CD4-positive, alpha-beta T cell (primary cell): ENCODE data around the gene PDSS2. TPM values are rescaled to one million over a fixed set of nuclear protein-coding genes. Genes with fewer than 3 reads are reported as not detected.

Source experiments
- ATAC-seq: fragments of 200-7000 bp; cut with Tn5 transposase; one replicate; pipeline ENCODE4 v1.10.0; 2022; ENCODE audit warnings: mild to moderate bottlenecking; ENCODE audit not compliant: poor library complexity
- CTCF ChIA-PET: fragments of 350-600 bp; sonication (Branson Sonifier 250); formaldehyde crosslinking; loops from one replicate; lab custom pipeline; 2021; ENCODE audit warnings: antibody characterized with exemption, inconsistent platforms; lab: Charles Lee
- POLR2A ChIA-PET: fragments of 350-600 bp; sonication (Branson Sonifier 250); formaldehyde crosslinking; loops from one replicate; lab custom pipeline; 2021; ENCODE audit warnings: antibody characterized with exemption, inconsistent platforms; lab: Charles Lee
- DNase-seq, 14 experiments: peaks; one replicate each; pipeline ENCODE4 v3.0.0-alpha.2; 2013 to 2020; ENCODE audit warnings: mixed read lengths in 2 of 14
- H3K27ac ChIP-seq, 2 donors: one replicate each; pipeline versions ENCODE4 v1.5.1 to v1.7.0; 2013; ENCODE audit warnings: low read length in 2 of 2, low read depth in 1 of 2, mild to moderate bottlenecking in 1 of 2
- H3K27me3 ChIP-seq, 2 experiments: 1 replicate in 1 of 2; 2 replicates in 1 of 2; pipeline versions ENCODE4 v1.6.1 to v1.7.0; 2013; ENCODE audit warnings: low read length in 2 of 2, control low read depth in 1 of 2, mild to moderate bottlenecking in 1 of 2, moderate library complexity in 1 of 2; ENCODE audit not compliant: insufficient read depth in 2 of 2, control insufficient read depth in 1 of 2
- H3K36me3 ChIP-seq: one replicate; pipeline ENCODE4 v1.6.1; 2013; ENCODE audit warnings: low read length, control low read depth; ENCODE audit not compliant: insufficient read depth
- H3K4me1 ChIP-seq: one replicate; pipeline ENCODE4 v1.6.1; 2013; ENCODE audit warnings: low read length, control low read depth; ENCODE audit not compliant: insufficient read depth
- H3K4me3 ChIP-seq: one replicate; pipeline ENCODE4 v1.5.1; 2013; ENCODE audit warnings: mild to moderate bottlenecking, low read length, moderate library complexity
- H3K9me3 ChIP-seq, 2 experiments: 1 replicate in 1 of 2; 2 replicates in 1 of 2; pipeline versions ENCODE4 v1.6.1 to v1.7.0; 2013; ENCODE audit warnings: low read length in 2 of 2, mild to moderate bottlenecking in 2 of 2, control low read depth in 1 of 2, moderate library complexity in 1 of 2; ENCODE audit not compliant: control insufficient read depth in 1 of 2, insufficient read depth in 1 of 2
- H3K27ac Mint-ChIP-seq: one replicate; pipeline ENCODE4 v1.8.0; 2020; ENCODE audit warnings: mixed read lengths
- H3K27me3 Mint-ChIP-seq: one replicate; pipeline ENCODE4 v1.8.0; 2021; ENCODE audit warnings: mixed read lengths
- H3K36me3 Mint-ChIP-seq: one replicate; pipeline ENCODE4 v1.8.0; 2021; ENCODE audit warnings: low read depth, mixed read lengths
- H3K4me1 Mint-ChIP-seq: one replicate; pipeline ENCODE4 v1.8.0; 2021; ENCODE audit warnings: low read depth, mixed read lengths
- H3K4me3 Mint-ChIP-seq: one replicate; pipeline ENCODE4 v1.8.0; 2020; ENCODE audit warnings: mild to moderate bottlenecking, mixed read lengths
- H3K9me3 Mint-ChIP-seq: one replicate; pipeline ENCODE4 v1.8.0; 2020; ENCODE audit warnings: mixed read lengths
- intact Hi-C, 2 experiments: fragments of 100-400 bp; cut with DNase I in 1 of 2; cut with micrococcal nuclease in 1 of 2; formaldehyde crosslinking; loops; one replicate each; pipeline versions ENCODE4 v1.15.1 to v1.9.0; 2023 to 2025; cut with DNase I, micrococcal nuclease
- total RNA-seq, 174 experiments: library from RNA in 2 of 174; stranded (reverse) in 2 of 174; gene quantifications; one replicate each; pipeline ENCODE4 v1.2.3 and lab custom pipeline; 2021 to 2026
- TF ChIP-seq, protein P1 (sequence below): fragments of 200-600 bp; IDR thresholded peaks from one replicate; pipeline ENCODE4 v1.8.0; 2022; ENCODE audit warnings: antibody characterized with exemption, mild to moderate bottlenecking

The PDSS2 gene
- total RNA-seq, 2 experiments from 2014 or later: 5.8 to 6.6 TPM

- intact Hi-C loops: no loop called here
- Histone ChIP-seq H3K4me3 (no peak overlapping the region), H3K9me3 (no peaks in the 10 kb centered on the region), H3K27ac (no peak overlapping the region), H3K27me3 (no peaks in the 10 kb centered on the region), H3K36me3 (no peaks in the 10 kb centered on the region), H3K4me1 (no peaks in the 10 kb centered on the region)
- no peaks in the 10 kb centered on the region for H3K4me1 Mint-ChIP-seq
- no peak for ATAC-seq
- no peaks in the 10 kb centered on the region for H3K9me3 Mint-ChIP-seq
- no peak for DNase-seq
- no peak overlapping the region for H3K27ac Mint-ChIP-seq
- no peaks in the 10 kb centered on the region for H3K27me3 Mint-ChIP-seq
- CTCF ChIA-PET: no interaction called here
- no peak overlapping the region for H3K4me3 Mint-ChIP-seq
- TF ChIP-seq, protein P1, sequence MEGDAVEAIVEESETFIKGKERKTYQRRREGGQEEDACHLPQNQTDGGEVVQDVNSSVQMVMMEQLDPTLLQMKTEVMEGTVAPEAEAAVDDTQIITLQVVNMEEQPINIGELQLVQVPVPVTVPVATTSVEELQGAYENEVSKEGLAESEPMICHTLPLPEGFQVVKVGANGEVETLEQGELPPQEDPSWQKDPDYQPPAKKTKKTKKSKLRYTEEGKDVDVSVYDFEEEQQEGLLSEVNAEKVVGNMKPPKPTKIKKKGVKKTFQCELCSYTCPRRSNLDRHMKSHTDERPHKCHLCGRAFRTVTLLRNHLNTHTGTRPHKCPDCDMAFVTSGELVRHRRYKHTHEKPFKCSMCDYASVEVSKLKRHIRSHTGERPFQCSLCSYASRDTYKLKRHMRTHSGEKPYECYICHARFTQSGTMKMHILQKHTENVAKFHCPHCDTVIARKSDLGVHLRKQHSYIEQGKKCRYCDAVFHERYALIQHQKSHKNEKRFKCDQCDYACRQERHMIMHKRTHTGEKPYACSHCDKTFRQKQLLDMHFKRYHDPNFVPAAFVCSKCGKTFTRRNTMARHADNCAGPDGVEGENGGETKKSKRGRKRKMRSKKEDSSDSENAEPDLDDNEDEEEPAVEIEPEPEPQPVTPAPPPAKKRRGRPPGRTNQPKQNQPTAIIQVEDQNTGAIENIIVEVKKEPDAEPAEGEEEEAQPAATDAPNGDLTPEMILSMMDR: no peak
- POLR2A ChIA-PET: no interaction called here
- H3K36me3 Mint-ChIP-seq: peaks cover 13% of the 10 kb centered on the region
Observed at GRCh38 chr6:107219851-107220250, 239.5 kb downstream of the PDSS2 start.

DNA sequence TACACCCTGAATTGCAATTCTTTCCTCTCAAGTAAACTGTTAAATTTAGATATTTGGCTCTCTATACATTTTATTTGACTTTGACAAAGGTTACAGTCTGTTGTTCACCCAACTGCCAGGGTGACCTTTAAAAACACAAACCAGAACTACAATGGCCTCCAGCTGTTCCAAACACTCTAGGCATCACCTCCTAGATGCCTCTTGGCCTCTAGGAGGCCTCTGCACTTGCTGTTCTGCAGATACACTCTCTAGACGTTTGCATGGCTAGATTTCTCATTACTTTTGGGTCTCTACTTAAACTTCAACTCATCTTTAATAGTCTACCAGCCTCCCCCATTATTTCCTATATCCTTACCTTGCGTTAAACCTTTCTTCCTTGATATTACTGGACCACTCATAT is 241.2 kb downstream of the PDSS2 start:
- Mint-ChIP-seq H3K4me3 (no peak overlapping the region), H3K4me1 (no peaks in the 10 kb centered on the region), H3K27ac (no peak overlapping the region), H3K27me3 (no peaks in the 10 kb centered on the region), H3K9me3 (no peaks in the 10 kb centered on the region), H3K36me3 (peaks cover 7% of the 10 kb centered on the region)
- ChIA-PET CTCF (no interaction called here), POLR2A (no interaction called here)
- H3K36me3 ChIP-seq: no peaks in the 10 kb centered on the region
- H3K9me3 ChIP-seq: no peaks in the 10 kb centered on the region
- no peak overlapping the region for H3K4me3 ChIP-seq
- H3K27ac ChIP-seq: no peak overlapping the region
- H3K4me1 ChIP-seq: no peaks in the 10 kb centered on the region
- TF ChIP-seq, protein P1: no peak
- ATAC-seq (no peak), DNase-seq (no peak)
- no peaks in the 10 kb centered on the region for H3K27me3 ChIP-seq
- intact Hi-C loops: no loop called here

DNA sequence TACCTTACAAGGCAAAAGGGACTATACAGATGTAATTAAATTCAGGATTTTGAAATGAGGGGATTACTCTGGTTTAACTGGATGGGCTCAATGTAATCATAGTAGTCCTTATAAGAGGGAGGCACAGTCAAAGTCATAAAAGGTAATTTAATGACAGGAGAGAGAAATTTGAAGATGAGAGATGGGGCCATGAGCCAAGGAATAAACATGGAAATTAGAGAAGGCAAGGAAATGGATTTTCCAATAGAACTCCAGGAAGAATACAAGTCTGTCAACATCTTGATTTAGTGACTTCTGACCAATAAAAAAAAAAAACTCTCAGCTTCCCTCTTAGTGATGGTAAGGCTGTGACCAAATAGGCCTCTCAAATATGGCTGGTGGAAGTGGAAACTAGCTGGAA is 242.1 kb downstream of the PDSS2 start:
- Mint-ChIP-seq H3K27me3 (no peaks in the 10 kb centered on the region), H3K9me3 (no peaks in the 10 kb centered on the region), H3K4me1 (no peaks in the 10 kb centered on the region), H3K4me3 (no peak overlapping the region), H3K36me3 (peaks cover 7% of the 10 kb centered on the region), H3K27ac (no peak overlapping the region)
- Histone ChIP-seq H3K27ac (no peak overlapping the region), H3K4me3 (no peak overlapping the region), H3K36me3 (no peaks in the 10 kb centered on the region), H3K27me3 (no peaks in the 10 kb centered on the region), H3K9me3 (no peaks in the 10 kb centered on the region), H3K4me1 (no peaks in the 10 kb centered on the region)
- intact Hi-C loops: no loop called here
- ChIA-PET CTCF (no interaction called here), POLR2A (no interaction called here)
- DNase-seq (no peak), ATAC-seq (no peak)
- TF ChIP-seq, protein P1: no peak
